ENCODE measurements around the gene TMEM267. TPM values are rescaled to one million over a fixed set of nuclear protein-coding genes. Genes with fewer than 3 reads are reported as not detected.

TMEM267 gene
- total RNA-seq, 1 donor, result 17.4 TPM

DNA sequence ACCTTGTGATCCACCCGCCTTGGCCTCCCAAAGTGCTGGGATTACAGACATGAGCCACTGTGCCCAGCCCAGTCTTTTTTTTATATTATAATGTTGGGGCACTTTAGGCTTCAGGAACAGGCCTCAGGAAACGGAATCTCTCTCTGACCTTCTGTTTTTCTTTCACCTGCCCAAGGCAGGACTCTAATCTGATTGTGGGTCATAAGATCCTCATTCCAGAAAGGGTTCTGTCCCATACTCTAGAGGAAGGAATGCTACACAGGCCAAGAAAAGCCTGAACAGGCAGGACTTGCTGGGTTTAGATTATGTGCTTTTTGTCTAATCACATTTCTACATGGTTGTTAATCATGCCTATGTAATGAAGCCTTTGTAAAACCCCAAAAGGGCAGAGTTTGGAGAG, 69.7 kb downstream of the TMEM267 start:
- Histone ChIP-seq H3K36me3 (ENCODE audit: insufficient read depth, low read length) (no peaks in the 10 kb centered on the region), H3K79me2 (ENCODE audit: insufficient read depth, low read length) (no peaks in the 10 kb centered on the region), H4K20me1 (ENCODE audit: insufficient read depth, low read length) (no peaks in the 10 kb centered on the region), H3K27me3 (ENCODE audit: insufficient read depth, low read length) (peaks cover 4% of the 10 kb centered on the region), H3K4me3 (ENCODE audit: insufficient read depth, low read length) (no peak overlapping the region), H3K4me2 (ENCODE audit: insufficient read depth, low read length) (no peak overlapping the region), H2AFZ (ENCODE audit: low read length) (no peak overlapping the region), H3K4me1 (ENCODE audit: insufficient read depth, low read length) (no peaks in the 10 kb centered on the region), H3K9me3 (ENCODE audit: low read depth, low read length) (no peaks in the 10 kb centered on the region), H3K27ac (ENCODE audit: low read depth, low read length) (no peak overlapping the region)
- TF ChIP-seq, protein P1, sequence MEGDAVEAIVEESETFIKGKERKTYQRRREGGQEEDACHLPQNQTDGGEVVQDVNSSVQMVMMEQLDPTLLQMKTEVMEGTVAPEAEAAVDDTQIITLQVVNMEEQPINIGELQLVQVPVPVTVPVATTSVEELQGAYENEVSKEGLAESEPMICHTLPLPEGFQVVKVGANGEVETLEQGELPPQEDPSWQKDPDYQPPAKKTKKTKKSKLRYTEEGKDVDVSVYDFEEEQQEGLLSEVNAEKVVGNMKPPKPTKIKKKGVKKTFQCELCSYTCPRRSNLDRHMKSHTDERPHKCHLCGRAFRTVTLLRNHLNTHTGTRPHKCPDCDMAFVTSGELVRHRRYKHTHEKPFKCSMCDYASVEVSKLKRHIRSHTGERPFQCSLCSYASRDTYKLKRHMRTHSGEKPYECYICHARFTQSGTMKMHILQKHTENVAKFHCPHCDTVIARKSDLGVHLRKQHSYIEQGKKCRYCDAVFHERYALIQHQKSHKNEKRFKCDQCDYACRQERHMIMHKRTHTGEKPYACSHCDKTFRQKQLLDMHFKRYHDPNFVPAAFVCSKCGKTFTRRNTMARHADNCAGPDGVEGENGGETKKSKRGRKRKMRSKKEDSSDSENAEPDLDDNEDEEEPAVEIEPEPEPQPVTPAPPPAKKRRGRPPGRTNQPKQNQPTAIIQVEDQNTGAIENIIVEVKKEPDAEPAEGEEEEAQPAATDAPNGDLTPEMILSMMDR (IDR thresholded peaks at IDR 0.05; ENCODE audit: extremely low read depth, low read depth, low read length), result no peak
- no peak for DNase-seq (ENCODE audit: insufficient read length, low spot score, missing footprints)

DNA sequence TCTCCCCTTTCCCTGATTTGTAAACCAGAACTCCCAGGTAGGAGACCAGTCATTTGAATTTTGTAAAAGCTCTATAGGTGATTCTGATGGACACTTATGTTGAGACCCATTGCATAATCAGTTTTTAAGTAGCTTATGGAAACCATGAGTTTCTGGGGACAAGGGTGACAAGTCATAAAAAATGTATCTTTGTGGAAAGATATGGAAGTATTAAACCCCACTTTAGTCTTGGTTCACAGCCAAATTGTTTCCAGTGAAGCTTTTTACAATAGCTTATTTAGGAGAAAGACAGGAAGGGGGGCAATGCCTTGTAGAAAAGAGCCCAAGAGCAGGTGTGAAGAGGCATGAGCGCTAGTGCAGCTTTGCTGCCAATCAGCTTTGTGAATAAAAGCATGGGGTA, 71.0 kb downstream of the TMEM267 start:
- DNase-seq (ENCODE audit: insufficient read length, low spot score, missing footprints), result no peak
- Histone ChIP-seq H3K4me2 (ENCODE audit: insufficient read depth, low read length) (no peak overlapping the region), H3K4me1 (ENCODE audit: insufficient read depth, low read length) (no peaks in the 10 kb centered on the region), H3K27ac (ENCODE audit: low read depth, low read length) (no peak overlapping the region), H3K27me3 (ENCODE audit: insufficient read depth, low read length) (peaks cover 4% of the 10 kb centered on the region), H3K36me3 (ENCODE audit: insufficient read depth, low read length) (no peaks in the 10 kb centered on the region), H3K9me3 (ENCODE audit: low read depth, low read length) (no peaks in the 10 kb centered on the region), H3K79me2 (ENCODE audit: insufficient read depth, low read length) (no peaks in the 10 kb centered on the region), H2AFZ (ENCODE audit: low read length) (no peak overlapping the region), H3K4me3 (ENCODE audit: insufficient read depth, low read length) (no peak overlapping the region), H4K20me1 (ENCODE audit: insufficient read depth, low read length) (no peaks in the 10 kb centered on the region)
- TF ChIP-seq, protein P1 (IDR thresholded peaks at IDR 0.05; ENCODE audit: extremely low read depth, low read depth, low read length), result no peak

DNA sequence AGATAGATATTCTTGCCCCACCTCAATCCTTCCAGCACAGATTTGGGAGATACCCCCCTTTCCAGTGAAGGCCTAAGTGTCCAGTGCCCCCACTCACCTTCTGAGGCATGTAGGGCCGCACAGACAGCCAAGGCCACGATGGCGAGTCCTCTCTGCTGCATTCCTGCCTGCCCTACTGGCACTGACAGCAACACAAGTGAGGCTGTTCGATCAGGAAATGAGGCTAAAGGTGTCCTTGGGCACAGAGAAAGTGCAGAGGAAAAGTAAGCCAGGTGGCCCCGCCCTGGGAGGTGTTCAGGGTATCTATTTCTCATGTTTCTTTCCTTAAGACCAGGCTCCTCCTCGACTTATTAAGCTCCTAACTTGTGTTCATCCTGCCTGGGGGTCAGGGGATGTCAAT, 71.5 kb downstream of the TMEM267 start, which contains the start of gene CCL28:
CCL28 (minus strand) TSS at position 236 of the 400 bp plus-strand sequence; CDS start at position 161, 75 bp downstream.
- H3K27me3 ChIP-seq (ENCODE audit: insufficient read depth, low read length), result peaks cover 4% of the 10 kb centered on the region
- H3K4me1 ChIP-seq (ENCODE audit: insufficient read depth, low read length), result no peaks in the 10 kb centered on the region
- no peak for DNase-seq (ENCODE audit: insufficient read length, low spot score, missing footprints)
- H3K4me2 ChIP-seq (ENCODE audit: insufficient read depth, low read length), result no peak within 1 kb of the TSS
- no peak within 1 kb of the TSS for H3K27ac ChIP-seq (ENCODE audit: low read depth, low read length)
- no peaks in the 10 kb centered on the region for H3K36me3 ChIP-seq (ENCODE audit: insufficient read depth, low read length)
- no peaks in the 10 kb centered on the region for H3K79me2 ChIP-seq (ENCODE audit: insufficient read depth, low read length)
- H3K9me3 ChIP-seq (ENCODE audit: low read depth, low read length), result no peaks in the 10 kb centered on the region
- H2AFZ ChIP-seq (ENCODE audit: low read length), result no peak within 1 kb of the TSS
- H3K4me3 ChIP-seq (ENCODE audit: insufficient read depth, low read length), result no peak within 1 kb of the TSS
- TF ChIP-seq, protein P1 (IDR thresholded peaks at IDR 0.05; ENCODE audit: extremely low read depth, low read depth, low read length), result no peak
- H4K20me1 ChIP-seq (ENCODE audit: insufficient read depth, low read length), result no peaks in the 10 kb centered on the region

DNA sequence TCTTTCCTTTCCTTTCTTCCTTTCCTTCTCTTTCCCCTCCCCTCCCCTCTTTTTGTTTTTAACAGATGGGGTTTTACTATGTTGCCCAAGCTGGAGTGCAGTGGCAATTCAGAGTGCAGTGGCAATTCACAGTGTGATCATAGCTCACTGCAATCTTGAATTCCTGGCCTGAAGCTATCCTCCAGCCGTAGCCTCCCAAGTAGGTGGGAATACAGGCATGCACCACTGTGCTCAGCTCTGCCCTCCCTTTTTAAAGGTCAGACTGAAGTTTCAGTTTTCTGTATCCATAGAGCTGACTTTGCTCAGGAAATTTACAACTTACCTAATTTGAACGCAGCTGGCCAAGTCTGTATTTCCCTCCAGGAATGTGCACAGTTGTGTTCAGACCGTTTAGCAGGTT, 72.2 kb downstream of the TMEM267 start:
- H3K27me3 ChIP-seq (ENCODE audit: insufficient read depth, low read length), result no peaks in the 10 kb centered on the region
- H2AFZ ChIP-seq (ENCODE audit: low read length), result no peak overlapping the region

More for the DNA sequence above, 72.2 kb downstream of the TMEM267 start:
- no peak overlapping the region for H3K4me3 ChIP-seq (ENCODE audit: insufficient read depth, low read length)
- no peaks in the 10 kb centered on the region for H3K36me3 ChIP-seq (ENCODE audit: insufficient read depth, low read length)
- DNase-seq (ENCODE audit: insufficient read length, low spot score, missing footprints), result no peak
- no peak overlapping the region for H3K4me2 ChIP-seq (ENCODE audit: insufficient read depth, low read length)
- no peaks in the 10 kb centered on the region for H4K20me1 ChIP-seq (ENCODE audit: insufficient read depth, low read length)
- no peaks in the 10 kb centered on the region for H3K9me3 ChIP-seq (ENCODE audit: low read depth, low read length)
- no peaks in the 10 kb centered on the region for H3K4me1 ChIP-seq (ENCODE audit: insufficient read depth, low read length)
- no peaks in the 10 kb centered on the region for H3K79me2 ChIP-seq (ENCODE audit: insufficient read depth, low read length)
- H3K27ac ChIP-seq (ENCODE audit: low read depth, low read length), result no peak overlapping the region
- TF ChIP-seq, protein P1 (IDR thresholded peaks at IDR 0.05; ENCODE audit: extremely low read depth, low read depth, low read length), result no peak
